HCT116 (cell line): ENCODE results near the gene GSTM3. TPM values are rescaled to one million over a fixed set of nuclear protein-coding genes. Genes with fewer than 3 reads are reported as not detected.

Experiments used
- ATAC-seq: fragments of 200-7000 bp; cut with Tn5 transposase; 2 replicates; pipeline ENCODE4 v1.9.1; 2020; ENCODE audit warnings: mild to moderate bottlenecking, moderate library complexity
- BruUV-seq: library from RNA; stranded (reverse); fragments of 400-500 nt; replicated peaks from 2 replicates; lab custom pipeline; 2021; lab: Mats Ljungman, UMichigan
- CTCF ChIA-PET: fragments of 300-600 bp; sonication (Branson Sonifier 250); formaldehyde crosslinking; loops from one replicate; lab custom pipeline; 2021; ENCODE audit warnings: antibody characterized with exemption; lab: Charles Lee
- POLR2A ChIA-PET: fragments of 300-600, 350-600 bp; sonication (Branson Sonifier 250); formaldehyde crosslinking; loops from one replicate; lab custom pipeline; 2021; ENCODE audit warnings: antibody characterized with exemption; lab: Charles Lee
- RAD21 ChIA-PET, 2 experiments: fragments of 300-600 bp; sonication (Branson Sonifier 250); formaldehyde crosslinking; loops; one replicate each; lab custom pipeline; 2023; ENCODE audit warnings: low total read pairs in 2 of 2; ENCODE audit not compliant: uncharacterized antibody in 2 of 2, unreplicated experiment in 2 of 2, low non-redundant PET in 1 of 2; lab: Charles Lee
- DNase-seq: peaks from one replicate; pipeline ENCODE4 v3.0.0-alpha.2; 2010; ENCODE audit warnings: low read depth, low spot score
- H2AFZ ChIP-seq: fragments of 200-600 bp; shearing (Covaris generic), sonication (generic); 2 replicates; pipeline ENCODE4 v1.6.1; 2017; ENCODE audit warnings: low read depth, mixed run types, mixed read lengths, antibody characterized with exemption, low read length; ENCODE audit not compliant: poor library complexity, severe bottlenecking
- H3K27ac ChIP-seq: 2 replicates; pipeline ENCODE4 v1.5.1; 2012; ENCODE audit warnings: low read depth, low read length
- H3K27me3 ChIP-seq: fragments of 200-600 bp; sonication (generic); 2 replicates; pipeline ENCODE4 v1.6.1; 2016; ENCODE audit warnings: mixed run types, low read length, mixed read lengths; ENCODE audit not compliant: insufficient read depth
- H3K36me3 ChIP-seq, 2 experiments: fragments of 200-500 bp in 1 of 2; fragments of 200-600 bp in 1 of 2; sonication (Bioruptor generic) in 1 of 2; sonication (generic) in 1 of 2; 2 replicates each; pipeline versions ENCODE4 v1.5.1 to v1.6.1; 2014 to 2016; ENCODE audit warnings: low read length in 2 of 2, inconsistent platforms in 1 of 2, mixed read lengths in 1 of 2, mixed run types in 1 of 2; ENCODE audit not compliant: insufficient read depth in 2 of 2, control insufficient read depth in 1 of 2
- H3K4me1 ChIP-seq, 2 experiments: fragments of 200-600 bp in 1 of 2; sonication (generic) in 1 of 2; 2 replicates each; pipeline versions ENCODE4 v1.5.1 to v1.6.1; 2012 to 2017; ENCODE audit warnings: low read length in 2 of 2, inconsistent platforms in 1 of 2, mild to moderate bottlenecking in 1 of 2, mixed read lengths in 1 of 2, mixed run types in 1 of 2, moderate library complexity in 1 of 2; ENCODE audit not compliant: insufficient read depth in 2 of 2, control insufficient read depth in 1 of 2
- H3K4me2 ChIP-seq: fragments of 200-600 bp; sonication (generic); 2 replicates; pipeline ENCODE4 v1.6.1; 2017; ENCODE audit warnings: mixed run types, low read length, mixed read lengths
- H3K4me3 ChIP-seq, 2 experiments: fragments of 200-600 bp in 1 of 2; sonication (generic) in 1 of 2; replicated peaks in 1 of 2; 2 replicates each; pipeline ENCODE4 v1.5.1; 2011 to 2016; ENCODE audit warnings: low read length in 2 of 2, control low read depth in 1 of 2, low read depth in 1 of 2, mild to moderate bottlenecking in 1 of 2, mixed read lengths in 1 of 2, mixed run types in 1 of 2
- H3K79me2 ChIP-seq: fragments of 200-600 bp; sonication (generic); 2 replicates; pipeline ENCODE4 v1.6.1; 2017; ENCODE audit warnings: mild to moderate bottlenecking, mixed run types, low read length, moderate library complexity, mixed read lengths; ENCODE audit not compliant: insufficient read depth
- H3K9ac ChIP-seq: fragments of 200-600 bp; sonication (generic); 2 replicates; pipeline ENCODE4 v1.6.1; 2016; ENCODE audit warnings: low read length, mixed read lengths
- H3K9me2 ChIP-seq: fragments of 200-600 bp; sonication (generic), shearing (Covaris generic); 2 replicates; pipeline ENCODE4 v1.6.1; 2017; ENCODE audit warnings: mixed run types, mild to moderate bottlenecking, moderate library complexity; ENCODE audit not compliant: insufficient read depth
- H3K9me3 ChIP-seq, 2 experiments: fragments of 200-500 bp in 1 of 2; fragments of 200-600 bp in 1 of 2; sonication (Bioruptor generic) in 1 of 2; sonication (generic) in 1 of 2; 2 replicates each; pipeline ENCODE4 v1.6.1; 2014 to 2017; ENCODE audit warnings: low read length in 2 of 2, mixed read lengths in 2 of 2, inconsistent platforms in 1 of 2, low read depth in 1 of 2, mild to moderate bottlenecking in 1 of 2, mixed run types in 1 of 2, moderate library complexity in 1 of 2; ENCODE audit not compliant: control insufficient read depth in 1 of 2, insufficient read depth in 1 of 2
- H4K20me1 ChIP-seq: fragments of 200-600 bp; sonication (generic), shearing (Covaris generic); 2 replicates; pipeline ENCODE4 v1.6.1; 2017; ENCODE audit warnings: mixed run types, mild to moderate bottlenecking, moderate library complexity; ENCODE audit not compliant: insufficient read depth
- ELF1 ChIP-seq: IDR thresholded peaks from 2 replicates; pipeline ENCODE4 v1.6.1; 2012; ENCODE audit warnings: low read depth, borderline replicate concordance
- EZH2 ChIP-seq: fragments of 200-600 bp; sonication (generic); IDR thresholded peaks from 2 replicates; pipeline ENCODE4 v1.6.1; 2017; ENCODE audit warnings: antibody characterized with exemption, mixed run types
- FOSL1 ChIP-seq: IDR thresholded peaks from 2 replicates; pipeline ENCODE4 v1.6.1; 2012; ENCODE audit warnings: low read depth
- RAD21 ChIP-seq: IDR thresholded peaks from 2 replicates; pipeline ENCODE4 v1.6.1; 2012; ENCODE audit warnings: low read depth, mild to moderate bottlenecking
- ZFX ChIP-seq: fragments of 450-650 bp; IDR thresholded peaks from 2 replicates; pipeline ENCODE4 v1.6.1; 2017
- intact Hi-C: fragments of 100-400 bp; cut with micrococcal nuclease; formaldehyde crosslinking; loops from 2 replicates; pipeline ENCODE4 v1.10.0; 2022
- total RNA-seq: library from RNA; stranded (reverse); gene quantifications from one replicate; pipeline ENCODE4 v1.2.1, GENCODE V29; 2021; ENCODE audit not compliant: unreplicated experiment
- TF ChIP-seq, protein P1 (sequence below): IDR thresholded peaks from 2 replicates; pipeline ENCODE4 v1.6.1; 2012
- TF ChIP-seq, protein P2 (sequence below): IDR thresholded peaks from 2 replicates; pipeline ENCODE4 v1.6.1; 2012; ENCODE audit warnings: low read depth
- TF ChIP-seq, protein P3 (sequence below): IDR thresholded peaks from 2 replicates; pipeline ENCODE4 v1.6.1; 2011; ENCODE audit warnings: mild to moderate bottlenecking, low read length, moderate library complexity; ENCODE audit not compliant: insufficient replicate concordance; ENCODE audit errors: extremely low read depth

The GSTM3 gene
- total RNA-seq, 1 experiment from 2014 or later: 0.39 TPM

DNA sequence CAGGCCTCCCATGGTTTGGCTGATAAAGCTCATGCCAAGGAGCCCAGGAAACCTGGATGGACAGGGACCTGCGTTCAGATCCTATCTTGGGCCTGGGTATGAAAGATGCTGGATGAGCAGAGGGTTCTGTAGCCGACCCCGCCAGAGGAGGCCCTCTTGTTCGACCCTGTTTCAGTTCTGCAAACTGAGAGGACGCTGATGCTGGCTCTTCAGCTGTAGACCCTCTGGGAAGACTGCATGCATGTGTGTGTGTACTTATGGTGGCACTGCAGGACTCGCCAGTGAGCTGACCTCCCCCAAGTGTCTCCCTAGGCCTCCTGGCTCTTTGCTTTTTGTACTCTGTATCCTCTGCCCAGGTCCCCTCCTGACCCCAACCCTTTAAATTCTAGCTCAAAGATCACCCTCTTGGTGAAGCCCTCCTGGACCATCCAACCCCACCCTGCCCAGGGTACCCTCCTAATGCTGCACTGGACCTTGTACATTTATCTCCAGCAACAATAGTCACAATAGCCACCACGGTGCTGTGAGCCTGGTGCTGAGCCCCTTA is 21.3 kb upstream of the GSTM3 start:
- CTCF ChIA-PET: no interaction called here
- RAD21 ChIA-PET: no interaction called here
- no TSS peak for BruUV-seq

More for the DNA sequence above, 21.3 kb upstream of the GSTM3 start:
- no peaks in the 10 kb centered on the region for H3K9me2 ChIP-seq
- no peak overlapping the region for H3K4me2 ChIP-seq
- H3K9ac ChIP-seq: no peak overlapping the region
- TF ChIP-seq ELF1 (no peak), EZH2 (no peak), RAD21 (no peak), ZFX (no peak), FOSL1 (no peak)
- TF ChIP-seq, protein P1, sequence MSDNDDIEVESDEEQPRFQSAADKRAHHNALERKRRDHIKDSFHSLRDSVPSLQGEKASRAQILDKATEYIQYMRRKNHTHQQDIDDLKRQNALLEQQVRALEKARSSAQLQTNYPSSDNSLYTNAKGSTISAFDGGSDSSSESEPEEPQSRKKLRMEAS: no peak
- TF ChIP-seq, protein P2, sequence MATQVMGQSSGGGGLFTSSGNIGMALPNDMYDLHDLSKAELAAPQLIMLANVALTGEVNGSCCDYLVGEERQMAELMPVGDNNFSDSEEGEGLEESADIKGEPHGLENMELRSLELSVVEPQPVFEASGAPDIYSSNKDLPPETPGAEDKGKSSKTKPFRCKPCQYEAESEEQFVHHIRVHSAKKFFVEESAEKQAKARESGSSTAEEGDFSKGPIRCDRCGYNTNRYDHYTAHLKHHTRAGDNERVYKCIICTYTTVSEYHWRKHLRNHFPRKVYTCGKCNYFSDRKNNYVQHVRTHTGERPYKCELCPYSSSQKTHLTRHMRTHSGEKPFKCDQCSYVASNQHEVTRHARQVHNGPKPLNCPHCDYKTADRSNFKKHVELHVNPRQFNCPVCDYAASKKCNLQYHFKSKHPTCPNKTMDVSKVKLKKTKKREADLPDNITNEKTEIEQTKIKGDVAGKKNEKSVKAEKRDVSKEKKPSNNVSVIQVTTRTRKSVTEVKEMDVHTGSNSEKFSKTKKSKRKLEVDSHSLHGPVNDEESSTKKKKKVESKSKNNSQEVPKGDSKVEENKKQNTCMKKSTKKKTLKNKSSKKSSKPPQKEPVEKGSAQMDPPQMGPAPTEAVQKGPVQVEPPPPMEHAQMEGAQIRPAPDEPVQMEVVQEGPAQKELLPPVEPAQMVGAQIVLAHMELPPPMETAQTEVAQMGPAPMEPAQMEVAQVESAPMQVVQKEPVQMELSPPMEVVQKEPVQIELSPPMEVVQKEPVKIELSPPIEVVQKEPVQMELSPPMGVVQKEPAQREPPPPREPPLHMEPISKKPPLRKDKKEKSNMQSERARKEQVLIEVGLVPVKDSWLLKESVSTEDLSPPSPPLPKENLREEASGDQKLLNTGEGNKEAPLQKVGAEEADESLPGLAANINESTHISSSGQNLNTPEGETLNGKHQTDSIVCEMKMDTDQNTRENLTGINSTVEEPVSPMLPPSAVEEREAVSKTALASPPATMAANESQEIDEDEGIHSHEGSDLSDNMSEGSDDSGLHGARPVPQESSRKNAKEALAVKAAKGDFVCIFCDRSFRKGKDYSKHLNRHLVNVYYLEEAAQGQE: no peak
- TF ChIP-seq, protein P3, sequence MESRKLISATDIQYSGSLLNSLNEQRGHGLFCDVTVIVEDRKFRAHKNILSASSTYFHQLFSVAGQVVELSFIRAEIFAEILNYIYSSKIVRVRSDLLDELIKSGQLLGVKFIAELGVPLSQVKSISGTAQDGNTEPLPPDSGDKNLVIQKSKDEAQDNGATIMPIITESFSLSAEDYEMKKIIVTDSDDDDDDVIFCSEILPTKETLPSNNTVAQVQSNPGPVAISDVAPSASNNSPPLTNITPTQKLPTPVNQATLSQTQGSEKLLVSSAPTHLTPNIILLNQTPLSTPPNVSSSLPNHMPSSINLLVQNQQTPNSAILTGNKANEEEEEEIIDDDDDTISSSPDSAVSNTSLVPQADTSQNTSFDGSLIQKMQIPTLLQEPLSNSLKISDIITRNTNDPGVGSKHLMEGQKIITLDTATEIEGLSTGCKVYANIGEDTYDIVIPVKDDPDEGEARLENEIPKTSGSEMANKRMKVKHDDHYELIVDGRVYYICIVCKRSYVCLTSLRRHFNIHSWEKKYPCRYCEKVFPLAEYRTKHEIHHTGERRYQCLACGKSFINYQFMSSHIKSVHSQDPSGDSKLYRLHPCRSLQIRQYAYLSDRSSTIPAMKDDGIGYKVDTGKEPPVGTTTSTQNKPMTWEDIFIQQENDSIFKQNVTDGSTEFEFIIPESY: no peak
- TF ChIP-seq, all 23 proteins: peak for 0
- Histone ChIP-seq H3K4me3 (no peak overlapping the region), H3K79me2 (no peaks in the 10 kb centered on the region), H2AFZ (no peak overlapping the region), H3K27ac (no peak overlapping the region), H3K4me1 (peaks cover 12 to 22% of the 10 kb centered on the region in 2 experiments), H3K9me3 (no peaks in the 10 kb centered on the region), H3K36me3 (no peaks in the 10 kb centered on the region), H3K27me3 (no peaks in the 10 kb centered on the region), H4K20me1 (no peaks in the 10 kb centered on the region)
- POLR2A ChIA-PET: no interaction called here
- ATAC-seq (no peak), DNase-seq (no peak)
- intact Hi-C loops: no loop called here
